Measurements from ENCODE around the gene KDM4B.

KDM4B gene

DNA sequence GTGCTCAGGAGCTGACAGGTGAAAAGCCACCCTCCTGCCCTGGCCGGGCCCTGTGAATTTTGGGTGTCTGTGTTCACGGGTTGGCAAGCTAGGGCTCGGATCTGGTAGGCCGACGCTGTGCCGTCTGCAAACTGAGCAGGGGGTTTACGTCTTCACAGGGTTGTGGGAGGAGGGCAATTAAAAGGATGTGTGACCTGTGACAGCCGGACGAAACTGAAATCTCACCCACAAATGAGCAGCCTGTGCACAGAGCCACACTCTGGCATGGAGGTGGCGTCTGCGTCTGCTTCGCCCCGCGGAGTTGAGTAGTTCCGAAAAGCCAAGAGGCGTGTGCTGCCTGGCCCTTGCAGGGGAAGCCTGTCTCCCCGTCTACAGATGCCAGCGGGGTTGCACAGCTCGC, 117.3 kb downstream of the KDM4B start:
- DNase-seq (ENCODE audit: low read depth in 1 of 2, low spot score in 1 of 2): no peak
- Histone ChIP-seq H3K27me3 (ENCODE audit: insufficient read depth, poor library complexity, severe bottlenecking) (no peaks in the 10 kb centered on the region), H3K27ac (replicated peaks) (no peak overlapping the region), H3K4me3 (replicated peaks; ENCODE audit: insufficient read depth, low read length) (no peak overlapping the region)
- no peak for TF ChIP-seq SPI1 (IDR thresholded peaks at IDR 0.05; ENCODE audit: borderline replicate concordance, low read depth)
- no peak for TF ChIP-seq POLR2AphosphoS5 (IDR thresholded peaks at IDR 0.05; ENCODE audit: low read depth)
- no peak for TF ChIP-seq REST (IDR thresholded peaks at IDR 0.05; ENCODE audit: insufficient replicate concordance, low read depth)
- TF ChIP-seq, protein P1, sequence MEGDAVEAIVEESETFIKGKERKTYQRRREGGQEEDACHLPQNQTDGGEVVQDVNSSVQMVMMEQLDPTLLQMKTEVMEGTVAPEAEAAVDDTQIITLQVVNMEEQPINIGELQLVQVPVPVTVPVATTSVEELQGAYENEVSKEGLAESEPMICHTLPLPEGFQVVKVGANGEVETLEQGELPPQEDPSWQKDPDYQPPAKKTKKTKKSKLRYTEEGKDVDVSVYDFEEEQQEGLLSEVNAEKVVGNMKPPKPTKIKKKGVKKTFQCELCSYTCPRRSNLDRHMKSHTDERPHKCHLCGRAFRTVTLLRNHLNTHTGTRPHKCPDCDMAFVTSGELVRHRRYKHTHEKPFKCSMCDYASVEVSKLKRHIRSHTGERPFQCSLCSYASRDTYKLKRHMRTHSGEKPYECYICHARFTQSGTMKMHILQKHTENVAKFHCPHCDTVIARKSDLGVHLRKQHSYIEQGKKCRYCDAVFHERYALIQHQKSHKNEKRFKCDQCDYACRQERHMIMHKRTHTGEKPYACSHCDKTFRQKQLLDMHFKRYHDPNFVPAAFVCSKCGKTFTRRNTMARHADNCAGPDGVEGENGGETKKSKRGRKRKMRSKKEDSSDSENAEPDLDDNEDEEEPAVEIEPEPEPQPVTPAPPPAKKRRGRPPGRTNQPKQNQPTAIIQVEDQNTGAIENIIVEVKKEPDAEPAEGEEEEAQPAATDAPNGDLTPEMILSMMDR (IDR thresholded peaks at IDR 0.05; ENCODE audit: insufficient read depth, low read length): no peak
- no peak for TF ChIP-seq GABPA (IDR thresholded peaks at IDR 0.05; ENCODE audit: low read depth)

- H3K27me3 ChIP-seq (ENCODE audit: insufficient read depth, poor library complexity, severe bottlenecking): no peaks in the 10 kb centered on the region
- no peak overlapping the region for H3K27ac ChIP-seq (replicated peaks)
- TF ChIP-seq, protein P1 (IDR thresholded peaks at IDR 0.05; ENCODE audit: insufficient read depth, low read length): no peak
- TF ChIP-seq REST (IDR thresholded peaks at IDR 0.05; ENCODE audit: insufficient replicate concordance, low read depth) (no peak), POLR2AphosphoS5 (IDR thresholded peaks at IDR 0.05; ENCODE audit: low read depth) (no peak), SPI1 (IDR thresholded peaks at IDR 0.05; ENCODE audit: borderline replicate concordance, low read depth) (no peak), GABPA (IDR thresholded peaks at IDR 0.05; ENCODE audit: low read depth) (no peak)
- no peak overlapping the region for H3K4me3 ChIP-seq (replicated peaks; ENCODE audit: insufficient read depth, low read length)
- DNase-seq (ENCODE audit: low read depth in 1 of 2, low spot score in 1 of 2): no peak
Measured at GRCh38 chr19:5086725-5087439, 118.0 kb downstream of the KDM4B start.

GRCh38 chr19:5089283-5089682, 120.4 kb downstream of the KDM4B start:
- DNase-seq (ENCODE audit: low read depth in 1 of 2, low spot score in 1 of 2): no peak
- no peak overlapping the region for H3K27ac ChIP-seq (replicated peaks)

More at GRCh38 chr19:5089283-5089682, 120.4 kb downstream of the KDM4B start:
- no peaks in the 10 kb centered on the region for H3K27me3 ChIP-seq (ENCODE audit: insufficient read depth, poor library complexity, severe bottlenecking)
- no peak overlapping the region for H3K4me3 ChIP-seq (replicated peaks; ENCODE audit: insufficient read depth, low read length)
- TF ChIP-seq, protein P1 (IDR thresholded peaks at IDR 0.05; ENCODE audit: insufficient read depth, low read length): no peak
- TF ChIP-seq REST (IDR thresholded peaks at IDR 0.05; ENCODE audit: insufficient replicate concordance, low read depth): no peak
- TF ChIP-seq SPI1 (IDR thresholded peaks at IDR 0.05; ENCODE audit: borderline replicate concordance, low read depth): no peak
- TF ChIP-seq GABPA (IDR thresholded peaks at IDR 0.05; ENCODE audit: low read depth): no peak
- TF ChIP-seq POLR2AphosphoS5 (IDR thresholded peaks at IDR 0.05; ENCODE audit: low read depth): no peak
